DOHH2 (cell line): ENCODE results near the gene PTPN7.

Source experiments
- H3F3A ChIP-seq: fragments of 200-600 bp; sonication (generic), shearing (Covaris generic); 2 replicates; pipeline ENCODE4 v1.6.0; 2016; ENCODE audit warnings: antibody characterized with exemption, mild to moderate bottlenecking; ENCODE audit not compliant: control insufficient read depth, insufficient read depth
- H3K27ac ChIP-seq: fragments of 200-600 bp; sonication (generic); 2 replicates; pipeline ENCODE4 v1.5.1; 2014; ENCODE audit warnings: low read depth, mild to moderate bottlenecking, low read length, moderate library complexity
- H3K27me3 ChIP-seq: fragments of 200-600 bp; sonication (generic); 2 replicates; pipeline ENCODE4 v1.6.1; 2014; ENCODE audit warnings: mild to moderate bottlenecking, low read length, mixed read lengths; ENCODE audit not compliant: control insufficient read depth
- H3K36me3 ChIP-seq: fragments of 200-600 bp; sonication (generic); 2 replicates; pipeline ENCODE4 v1.6.1; 2014; ENCODE audit warnings: mild to moderate bottlenecking, low read length, moderate library complexity, mixed read lengths; ENCODE audit not compliant: control insufficient read depth
- H3K4me1 ChIP-seq: fragments of 200-600 bp; sonication (generic); 2 replicates; pipeline ENCODE4 v1.6.1; 2014; ENCODE audit warnings: mild to moderate bottlenecking, low read length, mixed read lengths; ENCODE audit not compliant: control insufficient read depth
- H3K4me2 ChIP-seq: fragments of 200-600 bp; sonication (generic); 2 replicates; pipeline ENCODE4 v1.6.0; 2014; ENCODE audit warnings: mild to moderate bottlenecking, low read length, moderate library complexity
- H3K4me3 ChIP-seq: fragments of 200-600 bp; sonication (generic); 2 replicates; pipeline ENCODE4 v1.5.1; 2014; ENCODE audit warnings: mild to moderate bottlenecking, low read length, mixed read lengths
- H3K79me2 ChIP-seq: fragments of 200-600 bp; sonication (generic); 2 replicates; pipeline ENCODE4 v1.6.1; 2014; ENCODE audit warnings: mild to moderate bottlenecking, low read length, mixed read lengths; ENCODE audit not compliant: control insufficient read depth
- H3K9me2 ChIP-seq: fragments of 200-600 bp; sonication (generic); replicated peaks from 2 replicates; pipeline ENCODE4 v1.6.1; 2014; ENCODE audit warnings: mild to moderate bottlenecking, low read length, mixed read lengths; ENCODE audit not compliant: control insufficient read depth
- H3K9me3 ChIP-seq: fragments of 200-600 bp; sonication (generic); 2 replicates; pipeline ENCODE4 v1.6.1; 2014; ENCODE audit warnings: antibody characterized with exemption, low read length, mixed read lengths; ENCODE audit not compliant: control insufficient read depth, insufficient read depth
- H4K20me1 ChIP-seq: fragments of 200-600 bp; sonication (generic); 2 replicates; pipeline ENCODE4 v1.6.0; 2014; ENCODE audit warnings: low read depth, mild to moderate bottlenecking, antibody characterized with exemption, low read length, moderate library complexity; ENCODE audit not compliant: control insufficient read depth, insufficient read depth
- CTCF ChIP-seq: fragments of 200-600 bp; sonication (generic); IDR thresholded peaks from one replicate; pipeline ENCODE4 v1.5.1; 2014; ENCODE audit warnings: antibody characterized with exemption, mild to moderate bottlenecking, low read depth, low read length; ENCODE audit not compliant: poor library complexity, severe bottlenecking
- EZH2phosphoT487 ChIP-seq: fragments of 200-600 bp; sonication (generic); IDR thresholded peaks from 2 replicates; pipeline ENCODE4 v1.6.1; 2017; ENCODE audit warnings: borderline replicate concordance, mild to moderate bottlenecking, antibody characterized with exemption, low read length, moderate library complexity, mixed read lengths

The PTPN7 gene

GRCh38 chr1:202134645-202135172 is 25.7 kb downstream of the PTPN7 start:
- H3K27ac ChIP-seq, result no peak overlapping the region
- H3K4me3 ChIP-seq, result no peak overlapping the region
- peaks cover 32% of the 10 kb centered on the region for H3K36me3 ChIP-seq
- no peaks in the 10 kb centered on the region for H3K27me3 ChIP-seq
- TF ChIP-seq CTCF (no peak), EZH2phosphoT487 (no peak)
- H3K9me3 ChIP-seq, result no peaks in the 10 kb centered on the region
- no peaks in the 10 kb centered on the region for H4K20me1 ChIP-seq
- H3K4me1 ChIP-seq, result no peaks in the 10 kb centered on the region
- no peaks in the 10 kb centered on the region for H3K9me2 ChIP-seq
- H3K79me2 ChIP-seq, result peaks cover 14% of the 10 kb centered on the region
- H3K4me2 ChIP-seq, result no peak overlapping the region
- peaks cover 6% of the 10 kb centered on the region for H3F3A ChIP-seq

- Histone ChIP-seq H3F3A (peaks cover 6% of the 10 kb centered on the region), H3K27me3 (no peaks in the 10 kb centered on the region), H3K79me2 (peaks cover 10% of the 10 kb centered on the region), H4K20me1 (no peaks in the 10 kb centered on the region), H3K4me3 (no peak overlapping the region), H3K9me3 (no peaks in the 10 kb centered on the region), H3K27ac (no peak overlapping the region), H3K4me1 (no peaks in the 10 kb centered on the region), H3K9me2 (no peaks in the 10 kb centered on the region), H3K4me2 (no peak overlapping the region), H3K36me3 (peaks cover 32% of the 10 kb centered on the region)
- TF ChIP-seq EZH2phosphoT487 (no peak), CTCF (no peak)
Observed at GRCh38 chr1:202133989-202134388, 26.4 kb downstream of the PTPN7 start.

GRCh38 chr1:202133496-202133895 is 26.9 kb downstream of the PTPN7 start:
- no peak overlapping the region for H3K4me2 ChIP-seq
- H3K27me3 ChIP-seq, result no peaks in the 10 kb centered on the region
- TF ChIP-seq EZH2phosphoT487 (no peak), CTCF (no peak)
- no peak overlapping the region for H3K27ac ChIP-seq
- no peak overlapping the region for H3K4me3 ChIP-seq
- H3K9me3 ChIP-seq, result no peaks in the 10 kb centered on the region
- no peaks in the 10 kb centered on the region for H4K20me1 ChIP-seq
- H3K36me3 ChIP-seq, result peaks cover 29% of the 10 kb centered on the region
- H3K79me2 ChIP-seq, result peaks cover 5% of the 10 kb centered on the region
- no peaks in the 10 kb centered on the region for H3K9me2 ChIP-seq
- peaks cover 6% of the 10 kb centered on the region for H3F3A ChIP-seq
- no peaks in the 10 kb centered on the region for H3K4me1 ChIP-seq
